SK-N-SH (cell line): ENCODE measurements around the gene BOLL.

Source experiments
- CTCF ChIP-seq: fragments of 200-600 bp; sonication (generic); IDR thresholded peaks from 2 replicates; pipeline ENCODE4 v1.6.1; 2017; ENCODE audit warnings: antibody characterized with exemption, mild to moderate bottlenecking, moderate library complexity
- ELF1 ChIP-seq: IDR thresholded peaks from 2 replicates; pipeline ENCODE4 v1.4.0; 2012
- JUND ChIP-seq: IDR thresholded peaks from 2 replicates; pipeline ENCODE4 v1.4.0; 2012
- MAX ChIP-seq: IDR thresholded peaks from 2 replicates; pipeline ENCODE4 v1.4.0; 2012; ENCODE audit warnings: low read depth
- RAD21 ChIP-seq: IDR thresholded peaks from 2 replicates; pipeline ENCODE4 v1.6.1; 2012; ENCODE audit warnings: mild to moderate bottlenecking, low read length
- REST ChIP-seq: IDR thresholded peaks from 2 replicates; pipeline ENCODE4 v1.6.1; 2012; ENCODE audit warnings: mild to moderate bottlenecking, low read depth, low read length, moderate library complexity
- SIN3A ChIP-seq: IDR thresholded peaks from 2 replicates; pipeline ENCODE4 v1.6.1; 2012; ENCODE audit warnings: low read depth, mild to moderate bottlenecking, low read length, moderate library complexity, borderline replicate concordance
- TAF1 ChIP-seq: IDR thresholded peaks from 2 replicates; pipeline ENCODE4 v1.6.1; 2012; ENCODE audit warnings: low read depth, mild to moderate bottlenecking, low read length, moderate library complexity, borderline replicate concordance
- TCF12 ChIP-seq: IDR thresholded peaks from 2 replicates; pipeline ENCODE4 v1.4.0; 2012
- TEAD4 ChIP-seq: IDR thresholded peaks from 2 replicates; pipeline ENCODE4 v1.4.0; 2012; ENCODE audit warnings: mild to moderate bottlenecking, borderline replicate concordance; ENCODE audit not compliant: insufficient read depth
- USF1 ChIP-seq: IDR thresholded peaks from 2 replicates; pipeline ENCODE4 v1.4.0; 2012; ENCODE audit warnings: low read depth, borderline replicate concordance
- YY1 ChIP-seq: IDR thresholded peaks from 2 replicates; pipeline ENCODE4 v1.4.0; 2012; ENCODE audit warnings: low read depth, mild to moderate bottlenecking

GRCh38 chr2:197810016-197810415, 24.9 kb upstream of the BOLL start:
- no peak for TF ChIP-seq ELF1
- no peak for TF ChIP-seq TAF1
- no peak for TF ChIP-seq TCF12
- TF ChIP-seq TEAD4: no peak
- TF ChIP-seq CTCF: no peak
- TF ChIP-seq REST: no peak
- no peak for TF ChIP-seq JUND
- TF ChIP-seq RAD21: no peak
- TF ChIP-seq USF1: no peak
- TF ChIP-seq SIN3A: no peak
- TF ChIP-seq MAX: no peak
- no peak for TF ChIP-seq YY1
